Hematopoietic multipotent progenitor cell treated with erythropoietin and hydrocortisone succinate and interleukin-3 and kit ligand, for 4 days (in vitro differentiated cells): ENCODE data around the gene OLFML2A.
A peak's percentile ranks its signal among the peaks of the same experiment; 100 is the strongest.

Experiments used
- DNase-seq: peaks from one replicate; pipeline ENCODE4 v3.0.0-alpha.2; 2015

The OLFML2A gene

GRCh38 chr9:124800306-124801259 is 23.6 kb downstream of the OLFML2A start:
- peak; percentile 50 for DNase-seq

- DNase-seq: no peak
Observed at GRCh38 chr9:124801356-124801755, 24.4 kb downstream of the OLFML2A start.

GRCh38 chr9:124802426-124802825 is 25.5 kb downstream of the OLFML2A start:
- no peak for DNase-seq

GRCh38 chr9:124803911-124804310 is 27.0 kb downstream of the OLFML2A start:
- DNase-seq: no peak

- DNase-seq: no peak
Observed at GRCh38 chr9:124805186-124805585, 28.3 kb downstream of the OLFML2A start.

GRCh38 chr9:124808246-124808956 is 31.5 kb downstream of the OLFML2A start:
- DNase-seq: peak; percentile 18

GRCh38 chr9:124809211-124809610 is 32.3 kb downstream of the OLFML2A start:
- DNase-seq: no peak

GRCh38 chr9:124809741-124810500 is 33.0 kb downstream of the OLFML2A start:
- DNase-seq: no peak

- no peak for DNase-seq
Observed at GRCh38 chr9:124810663-124811355, 33.9 kb downstream of the OLFML2A start.

- DNase-seq: peak; percentile 15
Observed at GRCh38 chr9:124812441-124812876, 35.5 kb downstream of the OLFML2A start.

- no peak for DNase-seq
Observed at GRCh38 chr9:124813041-124813440, 36.1 kb downstream of the OLFML2A start.

- DNase-seq: no peak
Observed at GRCh38 chr9:124813501-124814163, 36.7 kb downstream of the OLFML2A start.

GRCh38 chr9:124814164-124814535 is 37.2 kb downstream of the OLFML2A start:
- DNase-seq: no peak

GRCh38 chr9:124815601-124816000 is 38.7 kb downstream of the OLFML2A start:
- DNase-seq: no peak

GRCh38 chr9:124818431-124819281 is 41.7 kb downstream of the OLFML2A start:
- peak; percentile 54 for DNase-seq

- DNase-seq: no peak
Observed at GRCh38 chr9:124820698-124821623, 44.0 kb downstream of the OLFML2A start.

GRCh38 chr9:124828489-124829333 is 51.8 kb downstream of the OLFML2A start:
- peak; percentile 20 for DNase-seq

- DNase-seq: no peak
Observed at GRCh38 chr9:124829334-124829669, 52.4 kb downstream of the OLFML2A start.

- DNase-seq: no peak
Observed at GRCh38 chr9:124830593-124830992, 53.7 kb downstream of the OLFML2A start.
